GM21619 (cell line): ENCODE results near the gene SDCCAG8.

Experiments used
- ATAC-seq: cut with Tn5 transposase; IDR thresholded peaks from one replicate; pipeline ENCODE4 v1.9.1; 2021; ENCODE audit not compliant: unreplicated experiment

SDCCAG8 gene

DNA sequence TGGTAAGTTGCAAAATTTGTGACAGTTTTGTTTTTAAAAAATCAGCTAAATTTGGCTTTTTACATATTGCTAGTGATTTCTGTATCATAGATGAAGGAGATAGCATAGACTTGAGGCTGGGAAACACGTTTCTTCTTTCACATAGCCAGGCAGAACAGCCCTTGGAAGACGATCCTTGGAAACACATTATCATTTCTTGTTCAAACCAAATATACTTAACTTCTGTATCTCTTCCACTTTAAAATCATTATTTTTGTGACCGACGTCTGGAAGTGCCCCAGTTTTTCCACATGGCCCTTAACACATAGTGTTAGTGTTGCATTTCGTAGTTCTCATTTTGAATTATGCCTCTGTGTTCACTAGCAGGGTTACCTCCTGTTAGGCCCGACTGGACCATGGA is 193.5 kb downstream of the SDCCAG8 start:
- no peak for ATAC-seq

DNA sequence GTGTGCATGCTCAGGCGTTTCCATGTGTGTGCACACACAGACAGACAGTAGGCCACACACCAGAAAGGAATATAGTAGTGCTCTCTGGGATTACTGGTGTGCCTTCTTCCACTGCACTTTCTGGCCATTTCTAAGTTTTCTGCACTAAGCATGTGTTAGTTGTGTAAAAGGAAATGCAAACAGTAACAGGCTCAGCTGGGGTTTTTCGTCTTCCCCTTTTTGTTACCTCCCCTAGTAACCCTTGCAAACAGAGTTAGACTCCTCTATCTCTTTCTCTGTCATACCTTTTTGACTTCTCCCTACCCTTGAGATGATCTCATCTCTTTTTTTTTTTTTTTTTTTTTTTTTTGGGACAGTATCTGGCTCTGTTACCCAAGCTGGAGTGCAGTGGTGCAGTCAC is 196.3 kb downstream of the SDCCAG8 start:
- no peak for ATAC-seq

DNA sequence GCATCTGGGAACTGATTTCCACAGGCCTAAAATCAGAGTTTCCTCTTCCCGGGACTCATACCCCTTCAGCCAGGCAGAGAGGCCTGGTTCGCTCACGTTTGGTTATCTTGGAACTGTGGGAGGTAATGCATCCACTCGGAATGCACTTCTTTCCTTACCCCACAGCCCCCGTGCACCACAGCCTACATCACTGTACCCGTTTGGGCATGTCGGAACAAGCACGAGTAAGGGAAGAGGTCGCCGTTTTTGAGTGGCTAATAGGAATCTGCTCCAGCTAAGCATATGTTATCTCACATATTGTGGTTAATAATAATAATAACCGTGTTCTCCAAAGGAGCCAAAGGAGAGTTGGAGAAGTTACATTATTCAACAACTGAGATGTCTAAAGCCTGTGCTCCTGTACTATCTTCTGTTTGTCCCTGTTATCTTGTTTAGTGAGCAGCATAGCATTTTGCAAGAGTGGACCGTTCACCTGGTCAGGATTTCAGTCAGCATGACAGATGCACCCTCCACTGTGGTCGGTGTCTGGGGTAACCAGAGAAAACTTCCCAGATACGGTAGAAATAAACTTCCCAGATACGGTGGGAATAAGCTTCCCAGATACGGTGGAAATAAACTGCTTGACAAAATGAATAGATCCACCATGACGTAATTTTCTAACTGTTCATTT is 198.6 kb downstream of the SDCCAG8 start:
- ATAC-seq, result no peak

DNA sequence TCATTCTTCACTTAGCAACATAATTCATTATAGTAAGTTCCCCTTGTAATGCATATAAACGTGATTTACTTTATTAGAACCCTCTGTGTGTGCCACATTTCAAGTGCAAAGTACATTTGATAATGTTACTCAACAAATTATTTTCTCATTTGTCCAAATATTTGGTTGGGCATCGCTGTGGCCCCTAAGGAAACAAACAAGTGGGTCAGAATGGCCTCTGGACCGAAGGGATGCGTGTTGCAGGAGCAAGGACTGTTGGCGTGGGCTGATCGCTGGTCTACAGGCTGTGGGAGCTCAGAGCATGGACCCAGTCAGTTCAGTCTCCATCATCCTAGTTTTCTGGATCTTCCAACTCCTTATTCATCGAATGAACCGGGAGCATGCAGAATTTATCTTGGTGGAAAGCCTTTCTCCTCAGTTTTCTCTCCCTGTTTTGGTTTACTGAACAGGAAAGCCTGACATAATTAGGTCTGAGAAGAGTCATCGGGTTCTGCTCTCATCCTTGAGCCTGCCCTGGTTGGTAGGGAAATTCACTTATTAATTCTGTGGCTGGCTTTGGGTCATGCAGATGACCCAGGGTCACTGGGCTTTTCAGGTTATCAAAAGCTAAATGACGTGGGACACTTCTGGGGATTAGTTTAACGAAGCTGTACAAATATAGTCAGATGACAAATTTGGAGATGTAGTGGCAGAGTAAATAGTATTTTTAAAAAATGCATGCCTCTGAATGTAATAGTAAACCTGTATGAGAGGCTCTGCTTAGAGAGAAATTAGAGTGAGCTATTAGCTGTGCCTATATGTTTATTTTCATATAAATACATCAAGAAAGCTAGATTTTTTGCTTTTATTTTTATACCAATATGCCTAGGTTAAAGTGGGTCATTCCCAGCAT is 200.2 kb downstream of the SDCCAG8 start:
- no peak for ATAC-seq

DNA sequence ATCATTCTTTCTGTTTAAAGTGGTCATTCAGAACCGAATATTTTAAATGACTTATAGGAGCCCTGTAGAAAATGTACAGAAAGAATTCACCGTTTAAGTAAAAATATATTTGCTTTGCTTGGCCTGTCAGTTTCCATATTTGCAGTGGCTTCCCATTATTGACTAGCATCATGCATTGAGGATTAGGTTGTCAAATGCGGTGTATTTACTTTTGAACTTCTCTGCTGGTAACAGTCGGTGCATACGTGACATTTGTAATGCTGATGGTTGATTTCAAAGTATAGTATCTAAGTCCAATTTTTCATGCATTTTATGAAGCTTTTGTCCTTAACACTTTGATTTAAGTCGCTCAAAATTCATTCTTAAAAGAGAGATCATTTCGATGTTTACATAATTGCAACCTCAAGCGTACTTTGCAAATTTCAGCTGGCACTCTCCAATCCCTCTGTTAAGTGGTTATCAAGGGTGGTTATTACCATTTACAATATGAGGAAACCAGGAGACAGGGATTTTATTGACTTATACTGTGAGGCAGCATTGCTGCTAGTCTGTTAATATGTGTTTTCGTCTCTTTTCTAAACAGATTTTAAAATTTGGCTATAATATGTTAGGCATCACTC is 201.6 kb downstream of the SDCCAG8 start:
- ATAC-seq, result no peak

DNA sequence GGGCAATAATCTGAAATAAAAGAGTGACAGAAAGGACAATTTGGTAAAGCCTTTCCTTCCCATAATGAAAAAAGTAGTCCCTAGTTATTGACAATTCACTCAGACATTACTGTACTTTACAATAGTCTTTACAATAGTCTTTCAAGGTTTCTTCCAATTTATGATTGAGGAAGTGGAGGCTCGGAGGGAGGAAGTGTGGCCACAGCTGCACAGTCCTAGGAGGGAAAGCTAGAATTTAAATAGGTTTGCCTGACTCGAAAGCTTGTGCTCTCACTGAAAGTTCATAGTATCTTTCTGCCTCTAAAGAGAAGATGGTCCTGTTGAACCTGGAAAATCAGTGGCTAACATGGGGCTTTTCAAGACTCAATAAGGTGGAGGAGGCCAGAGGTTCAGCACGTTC is 203.2 kb downstream of the SDCCAG8 start:
- no peak for ATAC-seq

DNA sequence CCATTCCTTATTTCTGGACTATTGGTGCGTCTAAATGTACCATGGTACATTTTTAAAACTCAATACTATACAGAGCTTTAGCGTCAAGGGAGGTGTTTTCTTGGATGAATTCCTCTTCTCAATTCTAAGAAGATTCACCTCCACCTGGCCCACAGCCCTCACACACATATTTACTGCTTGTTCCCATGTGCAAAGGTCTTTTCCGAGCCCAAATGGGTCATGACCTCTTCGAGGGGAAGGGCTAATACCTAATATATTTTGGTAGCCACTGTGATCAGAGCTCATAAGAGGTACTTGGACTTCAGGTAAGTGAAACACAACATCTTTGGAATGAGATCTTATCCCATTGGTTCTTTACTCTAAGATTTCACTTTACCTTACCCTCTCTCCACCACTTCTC is 205.9 kb downstream of the SDCCAG8 start:
- ATAC-seq, result no peak

DNA sequence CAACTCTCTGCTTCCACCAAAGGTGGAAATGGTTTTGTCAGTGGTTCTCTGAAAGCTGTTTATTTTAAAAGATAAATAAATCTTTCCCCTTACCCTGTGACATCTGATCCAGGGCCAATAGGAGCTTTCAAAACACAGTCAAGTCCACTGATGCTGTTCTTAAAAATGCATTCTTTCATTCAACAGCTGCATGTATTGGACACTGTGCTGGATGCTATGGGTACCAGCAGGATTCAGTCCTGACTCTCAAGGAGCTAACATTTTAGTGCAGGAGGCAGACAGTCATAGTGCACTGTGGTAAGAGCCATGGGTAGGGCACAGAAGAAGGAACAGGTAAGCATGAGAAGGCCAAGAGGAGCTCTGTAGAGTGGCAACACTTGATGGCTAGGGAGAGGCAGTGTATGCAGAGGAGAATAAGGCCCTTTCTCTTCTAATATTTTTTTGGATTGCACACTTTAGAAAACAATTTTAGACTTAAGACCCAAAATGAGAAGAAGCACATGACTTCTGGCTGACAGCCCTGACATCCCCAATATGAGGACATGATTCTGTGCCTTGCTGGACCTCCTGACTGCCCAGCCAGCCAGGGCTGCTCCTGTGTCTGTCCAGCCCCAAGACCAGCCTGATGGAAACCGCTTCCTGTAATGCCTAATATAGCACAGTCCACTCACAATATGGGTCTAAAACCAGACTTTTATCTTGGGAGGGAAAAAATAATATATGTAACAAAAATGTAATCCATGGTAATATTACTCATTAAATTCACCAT is 207.3 kb downstream of the SDCCAG8 start:
- ATAC-seq, result no peak

DNA sequence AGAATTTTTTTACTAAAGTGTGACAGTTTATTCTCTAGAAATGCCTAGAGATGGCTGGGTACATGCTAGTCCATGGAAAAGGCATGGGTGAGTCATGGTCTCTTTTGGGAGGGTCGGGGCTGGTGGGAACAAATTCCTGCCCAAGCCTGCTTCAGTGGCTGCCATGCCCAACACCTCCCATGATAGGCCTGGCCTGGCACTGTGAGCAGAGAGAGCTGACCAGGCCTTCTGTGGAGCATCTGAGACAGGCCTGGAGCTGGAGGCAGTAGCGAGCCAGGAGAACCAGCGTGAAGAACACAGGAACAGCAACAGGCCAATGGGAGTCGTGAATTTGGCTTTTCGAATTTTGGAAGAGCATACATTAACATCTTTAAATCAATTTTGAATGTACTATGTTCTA is 209.2 kb downstream of the SDCCAG8 start:
- no peak for ATAC-seq

DNA sequence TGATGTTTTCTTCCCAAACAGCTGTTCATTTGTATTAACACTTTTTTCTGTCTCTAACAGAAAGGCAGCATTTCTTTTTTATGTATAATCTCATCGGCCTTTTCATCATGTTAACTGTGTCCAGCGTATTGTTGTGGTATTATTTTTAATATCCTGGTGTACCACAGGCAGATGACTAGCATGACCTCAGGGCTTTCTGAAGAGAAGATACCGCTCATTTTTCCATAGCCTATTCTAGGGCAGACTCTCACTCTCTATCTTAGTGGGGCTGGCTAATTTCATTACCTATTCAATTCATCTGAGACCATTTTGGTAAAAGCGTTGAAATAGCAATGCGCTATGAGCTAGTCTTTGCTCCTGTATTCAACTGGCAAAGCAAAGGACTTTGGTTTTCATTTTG is 209.9 kb downstream of the SDCCAG8 start:
- no peak for ATAC-seq

DNA sequence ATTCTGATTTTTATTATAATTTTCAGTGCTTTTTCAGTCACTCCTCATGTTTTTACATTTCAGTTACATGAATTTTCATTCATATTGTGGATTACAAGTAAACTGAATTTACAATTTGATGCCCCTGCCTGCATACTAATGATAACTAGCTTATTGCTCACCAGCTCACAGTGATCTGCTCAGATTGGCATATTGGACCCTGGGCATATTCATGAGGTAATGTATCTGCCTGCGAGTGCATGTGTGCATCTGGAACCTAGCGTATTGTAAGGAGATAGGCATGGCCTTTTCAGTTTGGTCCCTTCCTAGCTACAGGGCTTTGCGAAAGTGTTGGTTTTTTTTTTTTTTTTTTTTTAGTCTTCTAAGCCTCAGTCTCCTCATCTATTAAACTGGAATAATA is 213.7 kb downstream of the SDCCAG8 start:
- no peak for ATAC-seq

DNA sequence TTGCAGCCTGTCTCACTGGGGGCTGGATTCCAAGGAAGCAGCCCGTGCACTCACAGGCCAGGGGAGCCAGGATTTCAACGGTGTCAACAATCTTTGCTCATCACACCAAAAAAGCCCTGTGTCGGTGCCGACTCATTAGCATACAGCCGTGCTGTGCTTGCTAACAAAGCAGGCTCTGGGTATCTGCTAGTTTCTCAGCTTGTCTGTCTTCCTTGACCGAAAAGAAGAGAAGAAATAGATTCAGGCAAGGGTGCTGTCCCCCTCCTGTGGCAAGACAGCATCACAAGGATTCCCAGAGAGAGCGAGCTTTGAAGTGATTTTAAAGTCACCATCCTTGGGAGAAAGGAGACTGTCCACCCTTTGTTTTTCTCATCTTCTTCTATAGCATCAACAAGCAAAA is 214.7 kb downstream of the SDCCAG8 start:
- ATAC-seq, result no peak

DNA sequence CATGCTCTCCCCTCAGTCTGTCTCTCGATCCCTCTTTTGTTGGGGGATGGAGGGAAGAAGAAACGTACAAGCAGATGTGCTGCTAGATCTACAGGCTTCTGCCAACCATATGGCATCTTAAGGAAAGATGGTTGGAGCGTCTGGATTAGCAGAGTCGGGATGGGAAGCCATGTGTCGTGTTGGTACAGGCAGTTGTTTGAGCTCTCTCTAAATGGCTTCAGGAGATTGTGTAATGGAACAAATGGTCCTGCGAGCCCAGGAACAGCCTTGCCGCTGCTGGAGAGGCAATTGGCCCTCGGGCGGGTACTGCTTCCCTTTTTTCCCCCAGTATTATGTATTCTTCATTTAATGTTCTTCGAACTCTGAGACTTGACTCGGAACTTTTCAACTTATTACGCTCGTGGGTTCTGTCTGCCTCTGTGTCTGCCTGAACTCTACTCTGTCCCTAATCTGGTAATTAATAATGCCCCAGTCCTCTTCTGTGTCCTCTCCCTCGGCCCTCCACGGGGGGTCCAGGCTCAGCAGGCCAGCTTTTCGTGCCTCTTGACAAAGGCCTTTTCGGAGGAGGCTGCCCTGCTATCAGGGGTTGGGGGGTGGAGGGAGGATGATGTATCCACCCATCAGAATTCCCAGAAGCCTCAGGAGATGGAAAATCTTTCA is 215.3 kb downstream of the SDCCAG8 start:
- no peak for ATAC-seq

DNA sequence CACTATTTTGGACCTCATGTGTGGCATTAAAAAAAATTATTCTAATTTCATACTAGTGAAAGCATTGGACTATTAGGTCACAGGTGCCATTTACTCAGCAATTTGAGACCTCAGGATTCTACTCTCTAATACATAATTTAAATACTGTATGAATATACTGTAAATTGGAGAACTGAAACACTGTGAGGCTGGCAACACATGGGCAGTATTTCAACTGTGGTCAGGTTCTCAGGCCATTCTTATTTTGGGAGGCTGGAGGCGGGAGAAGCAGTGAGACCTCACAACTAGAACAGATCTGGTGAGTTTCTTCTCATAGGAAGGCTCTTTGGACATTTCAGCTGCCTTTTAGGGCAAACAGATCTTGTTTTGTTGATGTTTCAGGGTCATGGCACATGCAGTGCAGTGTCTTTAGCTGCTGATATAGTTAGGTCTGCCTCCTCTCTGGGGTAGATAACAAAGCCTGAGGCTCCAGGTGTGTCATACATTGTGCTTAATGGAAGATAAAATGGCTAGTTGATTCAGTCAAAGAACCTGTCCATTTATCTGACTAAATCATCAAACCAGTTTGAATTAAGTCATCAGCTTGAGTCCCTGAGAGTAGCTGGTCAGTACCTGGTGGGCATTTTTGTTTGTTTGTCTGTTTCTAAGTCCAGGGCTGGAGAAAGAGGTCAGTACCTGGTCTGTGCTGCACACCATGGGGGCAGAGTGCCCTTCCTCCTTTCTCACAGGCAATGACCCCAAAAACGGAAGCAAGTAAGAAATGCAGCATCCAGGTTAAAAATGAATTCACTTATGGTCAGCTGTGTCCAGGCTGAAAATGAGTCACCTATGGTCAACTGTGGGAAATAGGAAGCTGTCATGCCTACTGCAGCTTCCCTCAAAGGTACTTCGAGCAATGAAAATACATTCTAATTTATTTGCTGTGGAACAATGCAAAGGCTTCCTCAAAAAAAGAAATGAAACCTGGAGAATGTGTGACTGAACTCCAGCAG is 216.2 kb downstream of the SDCCAG8 start:
- ATAC-seq, result no peak

DNA sequence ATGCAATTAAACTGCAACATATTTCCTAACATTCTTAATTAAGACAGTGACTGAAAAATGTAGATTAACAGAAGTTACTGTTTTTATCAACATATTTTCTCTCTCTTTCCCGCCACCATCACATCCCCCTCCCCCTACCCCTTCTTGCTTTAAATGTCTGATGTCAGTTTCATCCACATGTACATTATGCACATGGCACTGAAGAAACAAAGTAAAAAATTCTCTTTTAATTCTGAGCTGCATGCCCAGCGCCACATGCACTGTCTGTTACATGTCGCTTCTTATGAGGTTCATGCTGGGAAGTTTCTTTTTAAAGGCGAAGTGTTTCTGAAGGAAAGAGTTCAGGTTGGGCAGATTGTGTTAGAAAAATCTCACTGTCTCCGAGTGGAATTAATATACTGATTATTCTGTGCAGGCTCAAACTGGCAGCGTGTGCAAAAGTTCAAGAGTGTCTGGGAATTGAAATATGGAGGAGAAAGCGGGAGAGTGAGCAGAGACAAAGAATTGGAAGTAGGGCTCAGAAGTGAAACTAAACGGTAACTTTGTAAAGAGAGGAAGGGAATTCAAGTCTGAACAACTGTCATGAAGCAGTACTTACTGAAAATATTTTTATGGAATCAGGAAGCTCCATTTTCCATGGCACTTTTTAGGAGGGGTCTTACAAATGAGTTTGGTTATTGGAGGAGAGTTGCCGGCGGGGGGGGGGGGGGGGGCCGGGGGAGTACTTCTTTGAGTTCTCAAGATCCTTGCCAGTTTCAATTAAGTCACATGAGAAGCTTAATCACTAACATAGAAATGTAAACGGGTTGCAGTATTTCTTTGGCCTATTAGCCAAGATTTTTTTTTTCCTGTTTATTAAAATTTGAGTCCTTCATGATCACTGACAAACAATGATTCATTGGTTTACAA is 217.6 kb downstream of the SDCCAG8 start:
- no peak for ATAC-seq

DNA sequence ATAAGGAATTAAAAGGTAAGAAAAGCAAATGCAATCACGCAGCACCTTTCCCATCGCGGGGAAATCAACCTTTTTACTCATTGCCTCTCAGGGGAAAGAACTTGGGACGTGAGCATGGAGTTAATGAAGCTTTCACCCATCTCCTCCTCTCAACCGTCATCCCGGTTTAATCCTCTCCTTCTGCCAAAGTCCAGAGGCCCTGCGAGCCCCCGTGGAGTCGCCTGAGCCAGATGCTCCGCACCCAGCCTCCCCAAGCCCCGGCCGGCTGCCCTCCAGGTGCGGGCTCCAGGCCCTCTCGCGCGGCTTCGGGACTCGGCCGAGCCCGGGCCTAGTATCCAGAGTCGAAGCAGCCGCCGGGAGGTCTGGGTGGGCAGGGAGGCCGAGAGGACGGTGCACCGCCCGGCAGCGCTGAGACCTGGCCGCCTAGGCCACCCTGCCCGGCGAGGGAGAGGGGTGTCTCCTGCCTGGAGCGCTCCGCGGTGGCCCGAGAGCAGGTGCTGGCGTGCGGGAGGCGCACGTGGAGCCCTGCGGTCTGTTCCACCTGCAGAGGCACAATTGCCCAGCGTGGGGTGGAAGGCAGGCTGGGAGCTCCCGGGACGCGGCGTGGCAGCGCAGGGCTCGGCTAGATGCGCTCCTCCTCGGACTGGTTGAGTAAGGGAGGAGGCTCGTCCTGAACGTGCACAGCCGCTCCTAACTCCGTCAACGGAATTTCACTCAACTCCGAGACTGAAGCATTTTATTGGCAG is 218.5 kb downstream of the SDCCAG8 start:
- no peak for ATAC-seq

DNA sequence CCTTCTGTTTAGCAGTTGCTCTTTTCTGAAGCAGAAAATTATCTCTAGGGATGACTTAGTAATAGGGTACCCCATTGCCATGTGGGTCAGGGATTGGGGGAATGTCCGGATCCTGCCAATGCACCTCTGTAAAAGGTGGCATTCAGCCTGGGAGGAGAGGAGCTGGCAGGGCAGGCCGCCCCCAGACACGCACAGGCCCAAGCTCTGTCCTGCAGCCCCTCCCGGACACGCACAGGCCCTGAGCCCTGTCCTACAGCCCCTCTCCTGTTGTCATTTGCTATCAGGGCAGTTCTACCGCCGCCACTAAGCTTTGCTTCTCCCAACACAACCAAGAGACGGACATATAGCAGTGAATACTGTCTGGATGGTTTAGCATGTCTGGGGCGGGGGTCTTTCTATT is 219.1 kb downstream of the SDCCAG8 start:
- ATAC-seq, result no peak

DNA sequence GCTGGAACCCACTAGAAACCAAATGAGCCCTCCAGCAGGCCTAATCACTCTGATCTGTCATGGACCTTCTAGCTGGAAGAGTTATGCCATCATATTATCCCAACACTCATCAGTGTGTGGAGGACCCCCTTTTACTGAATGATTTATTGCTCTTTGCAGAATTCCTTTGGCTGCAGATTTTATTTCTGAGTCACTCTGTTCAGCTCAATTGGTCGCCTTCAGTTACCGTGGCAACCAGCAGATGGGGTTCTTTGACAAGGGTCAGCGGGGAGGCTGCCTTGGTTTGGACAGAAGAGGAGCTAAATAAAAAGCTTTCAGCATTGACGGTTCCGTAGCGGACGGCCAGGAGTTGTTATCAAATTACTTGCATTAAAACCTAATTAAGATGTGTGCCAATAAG is 220.1 kb downstream of the SDCCAG8 start:
- no peak for ATAC-seq
